WTC11 (cell line): ENCODE measurements around the gene HLA-C. TPM values are rescaled to one million over a fixed set of nuclear protein-coding genes. Genes with fewer than 3 reads are reported as not detected.

Source experiments
- ATAC-seq: fragments of 200-7000 bp; cut with Tn5 transposase; 2 replicates; pipeline ENCODE4 v1.10.0; 2021; ENCODE audit warnings: mild to moderate bottlenecking, moderate library complexity
- CTCF ChIA-PET: fragments of 300-600 bp; sonication (Branson Sonifier 250); formaldehyde crosslinking; loops from one replicate; lab custom pipeline; 2021; ENCODE audit warnings: antibody characterized with exemption; lab: Charles Lee
- POLR2A ChIA-PET: fragments of 350-600 bp; sonication (Branson Sonifier 250); formaldehyde crosslinking; loops from one replicate; lab custom pipeline; 2021; ENCODE audit warnings: antibody characterized with exemption; lab: Charles Lee
- DNase-seq: peaks from one replicate; pipeline ENCODE4 v3.0.0; 2021; ENCODE audit warnings: low spot score
- H3K27ac Mint-ChIP-seq: 2 replicates; pipeline ENCODE4 v1.8.0; 2021; ENCODE audit warnings: mixed read lengths
- H3K27me3 Mint-ChIP-seq: 2 replicates; pipeline ENCODE4 v1.8.0; 2021; ENCODE audit warnings: low read depth, mild to moderate bottlenecking, moderate library complexity, mixed read lengths
- H3K36me3 Mint-ChIP-seq: 2 replicates; pipeline ENCODE4 v1.8.0; 2021; ENCODE audit warnings: mixed read lengths
- H3K4me1 Mint-ChIP-seq: 2 replicates; pipeline ENCODE4 v1.8.0; 2022; ENCODE audit warnings: mixed read lengths
- H3K4me3 Mint-ChIP-seq: 2 replicates; pipeline ENCODE4 v1.8.0; 2021; ENCODE audit warnings: mild to moderate bottlenecking, moderate library complexity, mixed read lengths
- H3K9me3 Mint-ChIP-seq: 2 replicates; pipeline ENCODE4 v1.8.0; 2021; ENCODE audit warnings: mixed read lengths
- ELF4 ChIP-seq: sonication (generic); formaldehyde crosslinking; IDR thresholded peaks from 2 replicates; pipeline ENCODE4 v1.8.1; 2022; ENCODE audit warnings: low read depth, mild to moderate bottlenecking, moderate library complexity, missing genetic modification reagents
- EMX1 ChIP-seq: fragments of 250-450 bp; sonication (Bioruptor Pico); IDR thresholded peaks from 2 replicates; pipeline ENCODE4 v1.8.0; 2021; ENCODE audit warnings: mild to moderate bottlenecking
- ETV6 ChIP-seq: sonication (generic); formaldehyde crosslinking; IDR thresholded peaks from 2 replicates; pipeline ENCODE4 v1.8.1; 2022; ENCODE audit warnings: mild to moderate bottlenecking, missing genetic modification reagents
- IRF1 ChIP-seq: sonication (generic); formaldehyde crosslinking; IDR thresholded peaks from 2 replicates; pipeline ENCODE4 v1.8.0; 2023; ENCODE audit warnings: missing genetic modification reagents
- IRF2 ChIP-seq: sonication (generic); formaldehyde crosslinking; IDR thresholded peaks from 2 replicates; pipeline ENCODE4 v1.8.0; 2022; ENCODE audit warnings: low read depth, missing genetic modification reagents, borderline replicate concordance
- JAZF1 ChIP-seq: fragments of 250-450 bp; sonication (Bioruptor Pico); IDR thresholded peaks from 2 replicates; pipeline ENCODE4 v1.9.0; 2021; ENCODE audit warnings: moderate library complexity, mild to moderate bottlenecking, inconsistent platforms
- KAT7 ChIP-seq: sonication (generic); formaldehyde crosslinking; IDR thresholded peaks from 2 replicates; pipeline ENCODE4 v1.8.1; 2023; ENCODE audit warnings: missing genetic modification reagents, mild to moderate bottlenecking, borderline replicate concordance
- MAX ChIP-seq: sonication (generic); formaldehyde crosslinking; IDR thresholded peaks from 2 replicates; pipeline ENCODE4 v1.8.0; 2022; ENCODE audit warnings: mild to moderate bottlenecking, missing genetic modification reagents
- MXD4 ChIP-seq: fragments of 250-450 bp; sonication (Bioruptor Pico); IDR thresholded peaks from 2 replicates; pipeline ENCODE4 v1.8.0; 2021; ENCODE audit warnings: mild to moderate bottlenecking, moderate library complexity, borderline replicate concordance
- NFATC4 ChIP-seq: fragments of 250-450 bp; sonication (Bioruptor Pico); IDR thresholded peaks from 2 replicates; pipeline ENCODE4 v1.9.0; 2021; ENCODE audit warnings: mild to moderate bottlenecking
- NR3C1 ChIP-seq: sonication (generic); formaldehyde crosslinking; conservative IDR thresholded peaks from 2 replicates; pipeline ENCODE4 v1.8.1; 2023; ENCODE audit warnings: low read depth, mild to moderate bottlenecking, missing genetic modification reagents
- PRRX2 ChIP-seq: fragments of 250-450 bp; sonication (Bioruptor Pico); IDR thresholded peaks from 2 replicates; pipeline ENCODE4 v1.8.0; 2021; ENCODE audit warnings: mild to moderate bottlenecking
- SMAD3 ChIP-seq: sonication (generic); formaldehyde crosslinking; IDR thresholded peaks from 2 replicates; pipeline ENCODE4 v1.8.0; 2022; ENCODE audit warnings: missing genetic modification reagents, mild to moderate bottlenecking, borderline replicate concordance
- ZNF317 ChIP-seq: sonication (generic); formaldehyde crosslinking; IDR thresholded peaks from 2 replicates; pipeline ENCODE4 v1.8.1; 2023; ENCODE audit warnings: low read depth, mild to moderate bottlenecking, moderate library complexity, missing genetic modification reagents, borderline replicate concordance
- ZNF671 ChIP-seq: fragments of 250-450 bp; sonication (Bioruptor Pico); IDR thresholded peaks from 2 replicates; pipeline ENCODE4 v1.8.0; 2021; ENCODE audit warnings: mild to moderate bottlenecking
- ZSCAN18 ChIP-seq: fragments of 250-450 bp; sonication (Bioruptor Pico); IDR thresholded peaks from 2 replicates; pipeline ENCODE4 v2.1.2; 2022; ENCODE audit warnings: mild to moderate bottlenecking, moderate library complexity
- total RNA-seq: library from RNA; stranded (reverse); gene quantifications from 3 replicates; pipeline ENCODE4 v1.2.3, GENCODE V29; 2021
- TF ChIP-seq, protein P1 (sequence below): sonication (generic); formaldehyde crosslinking; IDR thresholded peaks from 2 replicates; pipeline ENCODE4 v1.8.1; 2022; ENCODE audit warnings: low read depth, mild to moderate bottlenecking, moderate library complexity, missing genetic modification reagents, borderline replicate concordance
- TF ChIP-seq, protein P2 (sequence below): fragments of 250-450 bp; sonication (Bioruptor Pico); IDR thresholded peaks from 2 replicates; pipeline ENCODE4 v1.8.0; 2021; ENCODE audit warnings: mild to moderate bottlenecking
- TF ChIP-seq, protein P3 (sequence below): sonication (generic); formaldehyde crosslinking; IDR thresholded peaks from 2 replicates; pipeline ENCODE4 v1.8.1; 2022; ENCODE audit warnings: missing genetic modification reagents, borderline replicate concordance

HLA-C gene
- total RNA-seq, 1 experiment from 2014 or later: 82.9 TPM

GRCh38 chr6:31305703-31306219, 33.9 kb upstream of the HLA-C start:
- POLR2A ChIA-PET: no interaction called here
- Mint-ChIP-seq H3K4me1 (no peaks in the 10 kb centered on the region), H3K27ac (no peak overlapping the region), H3K9me3 (no peaks in the 10 kb centered on the region), H3K4me3 (no peak overlapping the region), H3K27me3 (peaks cover 52% of the 10 kb centered on the region), H3K36me3 (no peaks in the 10 kb centered on the region)
- TF ChIP-seq PRRX2 (CRISPR knock-in tag) (no peak), ZSCAN18 (CRISPR knock-in tag) (no peak), SMAD3 (no peak), IRF2 (CRISPR knock-in tag) (no peak), ZNF671 (CRISPR knock-in tag) (no peak), JAZF1 (no peak), ELF4 (CRISPR knock-in tag) (no peak), KAT7 (no peak), MAX (no peak), ETV6 (CRISPR knock-in tag) (no peak)
- TF ChIP-seq, protein P1, sequence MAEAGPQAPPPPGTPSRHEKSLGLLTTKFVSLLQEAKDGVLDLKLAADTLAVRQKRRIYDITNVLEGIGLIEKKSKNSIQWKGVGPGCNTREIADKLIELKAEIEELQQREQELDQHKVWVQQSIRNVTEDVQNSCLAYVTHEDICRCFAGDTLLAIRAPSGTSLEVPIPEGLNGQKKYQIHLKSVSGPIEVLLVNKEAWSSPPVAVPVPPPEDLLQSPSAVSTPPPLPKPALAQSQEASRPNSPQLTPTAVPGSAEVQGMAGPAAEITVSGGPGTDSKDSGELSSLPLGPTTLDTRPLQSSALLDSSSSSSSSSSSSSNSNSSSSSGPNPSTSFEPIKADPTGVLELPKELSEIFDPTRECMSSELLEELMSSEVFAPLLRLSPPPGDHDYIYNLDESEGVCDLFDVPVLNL (CRISPR knock-in tag): no peak
- TF ChIP-seq, protein P2, sequence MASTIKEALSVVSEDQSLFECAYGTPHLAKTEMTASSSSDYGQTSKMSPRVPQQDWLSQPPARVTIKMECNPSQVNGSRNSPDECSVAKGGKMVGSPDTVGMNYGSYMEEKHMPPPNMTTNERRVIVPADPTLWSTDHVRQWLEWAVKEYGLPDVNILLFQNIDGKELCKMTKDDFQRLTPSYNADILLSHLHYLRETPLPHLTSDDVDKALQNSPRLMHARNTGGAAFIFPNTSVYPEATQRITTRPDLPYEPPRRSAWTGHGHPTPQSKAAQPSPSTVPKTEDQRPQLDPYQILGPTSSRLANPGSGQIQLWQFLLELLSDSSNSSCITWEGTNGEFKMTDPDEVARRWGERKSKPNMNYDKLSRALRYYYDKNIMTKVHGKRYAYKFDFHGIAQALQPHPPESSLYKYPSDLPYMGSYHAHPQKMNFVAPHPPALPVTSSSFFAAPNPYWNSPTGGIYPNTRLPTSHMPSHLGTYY (CRISPR knock-in tag): no peak
- TF ChIP-seq, protein P3, sequence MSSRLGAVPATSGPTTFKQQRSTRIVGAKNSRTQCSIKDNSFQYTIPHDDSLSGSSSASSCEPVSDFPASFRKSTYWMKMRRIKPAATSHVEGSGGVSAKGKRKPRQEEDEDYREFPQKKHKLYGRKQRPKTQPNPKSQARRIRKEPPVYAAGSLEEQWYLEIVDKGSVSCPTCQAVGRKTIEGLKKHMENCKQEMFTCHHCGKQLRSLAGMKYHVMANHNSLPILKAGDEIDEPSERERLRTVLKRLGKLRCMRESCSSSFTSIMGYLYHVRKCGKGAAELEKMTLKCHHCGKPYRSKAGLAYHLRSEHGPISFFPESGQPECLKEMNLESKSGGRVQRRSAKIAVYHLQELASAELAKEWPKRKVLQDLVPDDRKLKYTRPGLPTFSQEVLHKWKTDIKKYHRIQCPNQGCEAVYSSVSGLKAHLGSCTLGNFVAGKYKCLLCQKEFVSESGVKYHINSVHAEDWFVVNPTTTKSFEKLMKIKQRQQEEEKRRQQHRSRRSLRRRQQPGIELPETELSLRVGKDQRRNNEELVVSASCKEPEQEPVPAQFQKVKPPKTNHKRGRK (CRISPR knock-in tag): no peak
- DNase-seq: no peak
- no peak for ATAC-seq
- CTCF ChIA-PET: no interaction called here

GRCh38 chr6:31304683-31305082, 32.8 kb upstream of the HLA-C start:
- ChIA-PET CTCF (interaction anchor here (1.1 to 1.4 kb wide), 2 partner anchors 62 to 202 kb away, joined by 3 to 8 read pairs; no protein-coding TSS in a partner anchor), POLR2A (no interaction called here)
- no peaks in the 10 kb centered on the region for H3K4me1 Mint-ChIP-seq
- H3K27ac Mint-ChIP-seq: no peak overlapping the region
- H3K4me3 Mint-ChIP-seq: no peak overlapping the region
- ATAC-seq (no peak), DNase-seq (no peak)
- H3K27me3 Mint-ChIP-seq: peaks cover 46% of the 10 kb centered on the region
- TF ChIP-seq NR3C1 (CRISPR knock-in tag): no peak
- no peak for TF ChIP-seq IRF2 (CRISPR knock-in tag)
- no peak for TF ChIP-seq EMX1
- TF ChIP-seq MXD4: no peak
- no peak for TF ChIP-seq ZNF317 (CRISPR knock-in tag)
- no peak for TF ChIP-seq IRF1 (CRISPR knock-in tag)
- TF ChIP-seq NFATC4 (CRISPR knock-in tag): no peak
- TF ChIP-seq SMAD3: no peak
- TF ChIP-seq MAX: no peak
- H3K9me3 Mint-ChIP-seq: no peaks in the 10 kb centered on the region
- H3K36me3 Mint-ChIP-seq: no peaks in the 10 kb centered on the region
